ENCODE measurements around the gene HACD3.
"Not testable (repeated sequence)": the region's sequence is repeated elsewhere in the genome, so short reads cannot be mapped to it uniquely, and the experiment has no call there.

The HACD3 gene

DNA sequence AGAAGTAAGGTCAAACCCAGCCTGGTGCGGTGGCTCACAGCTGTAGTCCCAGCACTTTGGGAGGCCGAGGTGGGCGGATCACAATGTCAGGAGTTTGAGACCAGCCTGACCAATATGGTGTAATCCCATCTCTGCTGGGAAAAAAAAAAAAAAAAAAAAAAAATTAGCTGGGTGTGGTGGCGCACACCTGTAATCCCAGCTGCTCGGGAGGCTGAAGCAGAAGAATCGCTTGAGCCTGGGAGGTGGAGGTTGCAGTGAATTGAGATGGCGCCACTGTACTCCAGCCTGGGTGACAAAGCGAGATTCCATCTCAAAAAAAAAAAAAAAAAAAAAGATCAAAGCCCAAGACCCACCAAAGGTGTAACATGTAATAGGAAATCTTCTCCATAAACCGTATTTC, 19.0 kb downstream of the HACD3 start:
- DNase-seq (ENCODE audit: low read depth, low spot score): not testable (repeated sequence)

DNA sequence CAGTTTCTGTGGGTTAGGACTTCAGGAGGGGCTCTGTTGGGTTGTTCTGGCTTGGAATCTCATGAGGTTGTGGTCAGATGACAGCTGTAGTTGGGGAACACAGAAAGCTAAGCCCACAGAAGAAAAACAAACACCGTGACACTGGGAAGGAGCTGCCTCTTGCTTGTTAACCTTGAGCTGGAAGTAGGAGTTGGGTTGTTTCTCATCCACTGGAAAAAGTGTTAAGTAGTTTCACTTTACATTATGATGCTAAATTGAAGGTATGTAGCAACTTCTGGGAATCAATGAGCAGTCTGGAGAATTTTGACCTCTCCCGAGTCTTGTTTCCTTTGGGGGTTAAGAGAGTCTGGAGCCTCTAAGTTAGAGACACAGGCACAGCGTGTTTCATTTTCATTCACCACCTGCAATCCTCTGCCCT, 20.4 kb downstream of the HACD3 start:
- DNase-seq (ENCODE audit: low read depth, low spot score): peak; percentile 83

DNA sequence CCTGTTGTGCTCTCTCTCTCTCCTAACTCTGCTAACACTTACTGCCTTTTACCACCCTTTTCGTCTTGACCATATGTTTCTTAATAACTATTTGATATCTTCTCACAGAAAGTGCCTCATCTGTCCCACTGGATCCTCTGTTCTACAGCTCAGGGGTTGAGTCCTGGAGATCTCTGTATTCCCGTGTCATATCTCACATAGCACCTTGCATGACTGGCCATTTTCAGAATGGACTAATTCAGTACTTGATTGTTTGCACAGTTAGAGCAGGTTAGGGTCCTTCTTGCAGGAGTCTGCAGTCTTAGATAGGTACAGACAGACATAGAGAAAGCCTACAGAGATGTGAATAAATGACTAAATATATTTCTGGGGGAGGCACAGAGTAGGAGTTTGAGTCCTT, 20.9 kb downstream of the HACD3 start:
- DNase-seq (ENCODE audit: low read depth, low spot score): no peak

- not testable (repeated sequence) for DNase-seq (ENCODE audit: low read depth, low spot score)
These were observed 22.6 kb downstream of the HACD3 start for GRCh38 chr15:65552851-65553250.

- DNase-seq (ENCODE audit: low read depth, low spot score): no peak
These were observed 23.4 kb downstream of the HACD3 start for GRCh38 chr15:65553691-65554090.

DNA sequence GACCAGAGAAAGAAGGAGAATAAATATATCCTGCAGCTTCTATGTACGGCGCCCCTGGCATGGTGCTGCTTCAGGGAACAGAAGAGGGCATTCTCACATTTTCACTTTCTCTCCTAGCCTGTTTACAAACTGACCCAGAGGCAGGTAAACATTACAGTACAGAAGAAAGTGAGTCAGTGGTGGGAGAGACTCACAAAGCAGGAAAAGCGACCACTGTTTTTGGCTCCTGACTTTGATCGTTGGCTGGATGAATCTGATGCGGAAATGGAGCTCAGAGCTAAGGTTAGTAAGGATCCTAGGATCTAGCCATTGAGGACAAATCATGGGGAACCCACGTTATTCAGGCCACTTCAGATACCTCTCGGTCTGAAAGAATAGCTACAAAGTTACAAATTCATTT, 26.4 kb downstream of the HACD3 start:
- DNase-seq (ENCODE audit: low read depth, low spot score): no peak

DNA sequence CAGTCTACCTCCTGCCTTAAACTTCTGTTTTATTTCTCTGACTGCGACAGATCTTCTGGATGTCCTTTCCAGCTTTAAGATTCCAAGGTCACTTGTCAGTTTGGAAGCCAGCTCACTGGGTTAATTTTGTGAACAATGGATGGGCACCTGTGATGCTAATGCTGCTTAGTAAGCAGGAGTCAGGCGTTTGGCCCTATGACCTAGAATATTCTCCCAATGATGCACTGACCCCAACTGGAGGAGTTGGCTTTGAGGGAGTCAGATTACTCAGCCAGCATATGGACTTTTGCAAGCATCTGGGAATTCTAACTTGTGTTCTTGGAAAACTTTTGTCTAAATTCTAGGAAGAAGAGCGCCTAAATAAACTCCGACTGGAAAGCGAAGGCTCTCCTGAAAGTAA, 28.1 kb downstream of the HACD3 start:
- DNase-seq (ENCODE audit: low read depth, low spot score): no peak

GRCh38 chr15:65558997-65559760, 28.9 kb downstream of the HACD3 start:
- DNase-seq (ENCODE audit: low read depth, low spot score): no peak

DNA sequence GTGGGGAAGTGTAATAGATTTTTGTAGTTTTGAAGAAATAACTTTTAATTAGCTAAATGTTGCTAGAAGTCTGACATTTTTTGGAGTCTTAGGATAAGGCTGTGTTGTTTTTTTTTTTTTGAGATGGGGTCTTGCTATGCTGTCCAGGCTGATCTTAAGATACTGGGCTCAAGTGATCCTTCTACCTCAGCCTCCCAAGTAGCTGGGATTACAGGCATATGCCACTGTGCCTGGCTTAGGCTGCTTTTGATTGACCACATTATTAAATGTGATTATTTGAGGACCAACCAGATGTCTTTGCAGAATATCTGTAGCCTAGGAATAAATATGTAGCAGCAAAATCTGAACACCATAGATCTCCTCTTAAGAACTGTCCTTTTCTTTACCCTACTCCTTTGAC, 29.7 kb downstream of the HACD3 start:
- no peak for DNase-seq (ENCODE audit: low read depth, low spot score)

GRCh38 chr15:65561934-65562333, 31.7 kb downstream of the HACD3 start:
- DNase-seq (ENCODE audit: low read depth, low spot score): no peak

DNA sequence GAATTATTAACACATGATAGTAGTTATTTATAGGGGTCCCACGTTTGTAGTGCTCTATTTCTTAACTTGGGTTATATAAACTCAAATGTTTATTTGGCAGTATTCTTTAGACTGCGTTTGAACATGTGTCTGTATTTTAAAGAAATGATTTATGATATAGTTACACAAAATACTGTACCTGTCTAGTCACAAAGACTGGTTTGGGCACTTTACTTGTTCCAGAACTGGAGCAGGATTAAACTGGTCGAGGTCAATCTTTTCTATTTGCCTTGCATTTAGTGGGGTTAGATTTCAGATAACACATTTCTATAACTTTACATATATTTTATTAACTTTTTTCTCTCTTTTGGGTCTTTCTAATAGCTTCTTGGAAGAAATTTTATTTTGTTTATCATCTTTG, 39.5 kb downstream of the HACD3 start:
- DNase-seq (ENCODE audit: low read depth, low spot score): no peak

DNA sequence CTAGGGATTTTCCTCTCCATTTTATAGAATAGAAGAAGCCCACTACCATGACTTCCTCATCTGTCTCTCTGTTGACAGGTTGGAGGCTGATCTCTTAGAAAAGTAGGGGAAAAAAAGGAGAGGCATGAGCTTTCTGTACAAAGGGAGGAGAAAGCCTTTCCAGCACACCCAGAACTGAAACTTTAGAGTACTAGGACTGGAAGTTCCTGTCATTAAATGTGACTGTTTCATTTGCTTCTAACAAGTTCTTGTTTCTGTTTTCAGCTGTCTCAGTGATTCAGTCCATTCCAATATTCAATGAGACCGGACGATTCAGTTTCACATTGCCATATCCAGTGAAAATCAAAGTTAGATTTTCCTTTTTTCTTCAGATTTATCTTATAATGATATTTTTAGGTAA, 41.7 kb downstream of the HACD3 start:
- DNase-seq (ENCODE audit: low read depth, low spot score): no peak

DNA sequence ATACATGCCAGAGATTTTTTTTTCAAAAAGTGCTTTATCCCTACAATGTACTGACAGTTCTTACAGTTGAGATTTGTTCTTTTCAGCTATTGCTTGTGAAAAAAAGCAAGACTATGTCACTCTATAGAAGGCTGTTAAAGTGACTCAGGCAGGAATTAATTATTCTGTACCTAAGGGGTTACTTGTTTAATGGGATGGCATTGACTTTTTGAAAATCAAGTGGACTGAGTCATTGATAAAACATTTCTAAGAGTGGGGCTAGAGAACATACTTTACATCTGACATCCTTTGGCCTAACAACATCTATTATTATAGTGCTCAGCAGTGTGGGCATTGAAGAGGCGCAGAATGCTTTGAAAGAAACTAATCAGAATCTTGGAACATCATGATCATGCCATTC, 46.4 kb downstream of the HACD3 start:
- peak; percentile 84 for DNase-seq (ENCODE audit: low read depth, low spot score)

DNA sequence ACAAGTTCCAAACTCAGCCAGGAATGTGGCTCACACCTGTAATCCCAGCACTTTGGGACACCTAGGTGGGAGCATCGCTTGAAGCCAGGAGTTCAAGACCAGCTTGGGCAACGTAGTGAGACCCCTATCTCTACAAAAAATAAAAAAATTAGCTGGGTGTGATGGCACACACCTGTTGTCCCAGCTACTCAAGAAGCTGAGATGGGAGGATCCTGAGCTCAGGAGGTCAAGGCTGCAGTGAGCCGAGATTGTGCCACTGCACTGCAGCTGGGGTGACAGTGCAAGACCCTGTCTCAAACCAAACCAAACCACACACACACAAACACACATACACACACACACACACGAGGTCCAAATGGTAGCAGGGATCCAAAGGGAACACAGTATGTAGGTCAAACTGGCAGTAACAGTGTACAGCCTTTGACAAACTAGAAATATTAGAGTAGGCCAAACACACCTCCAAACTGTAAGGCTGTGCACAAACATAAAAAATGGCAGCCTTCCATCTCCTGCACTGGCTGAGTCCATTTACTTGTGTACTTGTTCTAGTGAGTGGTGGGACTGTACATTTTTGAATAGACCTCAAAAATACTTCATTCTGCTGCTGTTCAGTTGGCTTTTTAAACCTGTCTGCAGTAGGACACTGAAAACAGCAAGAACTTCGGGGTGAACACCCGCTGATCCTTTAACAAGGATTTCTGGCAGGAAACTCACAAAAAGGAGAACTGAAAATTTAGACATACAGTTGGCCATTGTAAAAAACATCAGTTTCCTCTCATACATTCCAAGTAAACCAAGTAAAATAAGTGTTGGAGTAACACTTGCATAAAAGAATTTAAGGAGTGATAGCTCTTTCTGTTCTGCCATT, 47.1 kb downstream of the HACD3 start:
- peak; percentile 44 for DNase-seq (ENCODE audit: low read depth, low spot score)

GRCh38 chr15:65578904-65579728, 48.9 kb downstream of the HACD3 start:
- DNase-seq (ENCODE audit: low read depth, low spot score): peak; percentile 22

DNA sequence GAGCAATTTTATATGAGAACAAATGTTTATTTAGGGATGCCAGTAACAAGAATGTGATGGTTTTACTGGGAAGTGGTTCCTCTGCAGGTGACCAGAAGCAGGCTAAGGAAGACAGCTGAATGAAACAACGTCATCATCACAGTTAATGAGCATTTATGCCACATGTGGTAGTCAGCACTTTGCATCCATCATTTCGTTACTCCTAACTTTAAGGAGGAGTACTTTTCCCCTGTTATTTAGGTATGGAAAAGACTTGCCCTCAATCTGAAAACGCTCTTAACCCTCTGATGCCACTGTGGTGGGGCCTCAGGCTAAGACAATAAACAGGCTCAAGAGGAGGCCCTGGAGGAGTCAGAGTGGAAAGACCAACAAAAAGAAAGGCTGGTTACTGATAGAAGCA, 49.5 kb downstream of the HACD3 start:
- no peak for DNase-seq (ENCODE audit: low read depth, low spot score)

GRCh38 chr15:65580287-65580686, 50.0 kb downstream of the HACD3 start:
- DNase-seq (ENCODE audit: low read depth, low spot score): peak; percentile 47

DNA sequence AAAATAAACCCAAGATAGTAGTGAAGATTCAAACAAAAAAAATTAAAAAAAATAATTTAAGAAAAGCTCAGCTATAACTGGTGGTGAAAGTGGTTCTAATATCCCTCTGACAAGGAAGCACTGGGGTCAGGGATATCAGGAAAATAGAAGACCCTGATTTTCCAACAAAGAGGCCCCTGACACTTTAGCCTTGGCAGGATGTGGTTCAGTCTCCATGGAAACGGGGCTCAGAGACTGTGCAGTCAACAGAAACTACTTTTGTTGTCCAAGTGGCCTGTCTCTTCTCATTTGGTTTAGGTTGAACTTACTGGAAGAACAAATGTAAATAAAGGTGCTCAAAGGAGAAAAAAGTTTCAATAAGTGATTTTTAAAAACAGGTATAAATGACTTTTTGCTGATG, 53.4 kb downstream of the HACD3 start:
- peak; percentile 67 for DNase-seq (ENCODE audit: low read depth, low spot score)

DNA sequence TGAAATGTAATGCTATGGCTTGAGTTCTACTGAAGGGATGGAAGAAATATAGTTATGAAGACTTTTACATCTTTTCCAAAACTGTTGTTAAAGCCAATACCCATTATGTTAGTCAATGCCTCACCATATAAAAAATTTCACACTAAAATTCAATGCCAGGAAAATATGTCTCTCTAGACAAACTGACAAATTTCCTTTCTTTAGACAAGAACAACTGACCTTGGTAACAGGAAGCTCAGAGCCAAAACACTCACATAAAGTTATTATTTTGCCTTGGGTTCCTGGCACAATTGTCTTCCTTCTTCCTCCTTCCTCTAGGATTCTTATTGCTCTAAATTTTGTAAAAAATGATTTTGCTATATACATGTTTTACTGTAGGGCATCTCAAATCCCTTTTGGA, 54.0 kb downstream of the HACD3 start:
- no peak for DNase-seq (ENCODE audit: low read depth, low spot score)

DNA sequence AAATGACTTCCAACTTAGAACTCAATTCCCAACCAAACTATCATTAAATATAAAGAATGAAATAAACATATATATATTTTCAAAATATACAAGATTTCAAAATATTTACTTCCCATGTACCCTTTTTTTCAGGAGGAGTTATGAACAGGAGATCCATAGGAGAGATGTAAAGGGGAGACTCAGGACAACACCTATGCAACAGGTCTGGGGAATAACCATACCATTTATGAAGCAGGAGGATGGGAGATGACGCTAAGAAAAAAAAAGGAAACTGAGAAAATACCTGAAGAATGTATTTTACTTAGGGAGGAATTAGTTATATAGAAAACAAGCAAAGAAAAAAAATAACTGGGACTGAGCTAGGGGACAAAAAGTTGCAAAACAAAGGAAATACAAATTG, 56.8 kb downstream of the HACD3 start:
- DNase-seq (ENCODE audit: low read depth, low spot score): no peak

DNA sequence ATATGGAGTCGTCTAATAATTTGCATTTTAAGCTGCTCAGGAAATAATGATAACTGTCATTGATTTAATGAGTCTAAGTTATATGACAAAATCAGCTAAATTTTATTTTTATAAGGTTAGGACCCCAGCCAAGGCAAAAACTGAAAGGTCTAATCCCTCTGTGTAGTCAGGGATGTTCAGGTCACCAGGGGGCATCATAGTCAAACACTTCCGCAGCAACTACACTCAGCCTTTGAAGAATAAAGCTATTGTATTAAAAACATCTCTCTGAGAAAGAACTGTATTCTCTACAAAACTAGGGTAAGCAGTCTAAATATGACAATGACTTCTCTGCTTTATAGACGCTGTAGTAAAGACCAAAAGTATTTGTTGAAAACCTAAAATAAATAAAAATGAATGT, 65.7 kb downstream of the HACD3 start:
- no peak for DNase-seq (ENCODE audit: low read depth, low spot score)

DNA sequence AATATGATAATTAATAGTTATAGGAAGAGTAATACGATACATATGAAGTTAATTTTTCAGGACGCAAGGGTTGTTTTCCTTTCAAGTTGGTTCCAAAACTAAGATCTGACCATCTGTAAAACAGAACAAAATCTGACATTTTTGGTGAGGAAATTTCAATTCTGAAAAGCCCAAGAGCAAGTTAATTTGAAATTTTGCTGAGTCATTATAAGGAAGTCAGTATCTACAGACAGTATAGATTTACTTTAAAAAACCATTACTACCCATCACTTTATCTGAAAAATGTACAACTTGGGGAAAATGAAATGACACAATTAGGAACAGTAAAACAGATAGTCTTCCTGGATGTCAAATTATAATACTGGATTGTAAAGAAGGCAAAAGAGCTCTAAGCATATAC, 68.2 kb downstream of the HACD3 start:
- no peak for DNase-seq (ENCODE audit: low read depth, low spot score)

Measured in astrocyte of the hippocampus (primary cell).